Stimulated activated CD4-positive, alpha-beta T cell treated with anti-CD3 and anti-CD28 coated beads, TNF-alpha, amount 100 ng/mL, for 1 hour (primary cell): ENCODE measurements around the gene NSMCE3.

Source experiments
- DNase-seq, 3 donors: peaks; one replicate each; pipeline ENCODE4 v3.0.0-alpha.2; 2020; ENCODE audit warnings: low read depth in 3 of 3, low spot score in 1 of 3

The NSMCE3 gene

DNA sequence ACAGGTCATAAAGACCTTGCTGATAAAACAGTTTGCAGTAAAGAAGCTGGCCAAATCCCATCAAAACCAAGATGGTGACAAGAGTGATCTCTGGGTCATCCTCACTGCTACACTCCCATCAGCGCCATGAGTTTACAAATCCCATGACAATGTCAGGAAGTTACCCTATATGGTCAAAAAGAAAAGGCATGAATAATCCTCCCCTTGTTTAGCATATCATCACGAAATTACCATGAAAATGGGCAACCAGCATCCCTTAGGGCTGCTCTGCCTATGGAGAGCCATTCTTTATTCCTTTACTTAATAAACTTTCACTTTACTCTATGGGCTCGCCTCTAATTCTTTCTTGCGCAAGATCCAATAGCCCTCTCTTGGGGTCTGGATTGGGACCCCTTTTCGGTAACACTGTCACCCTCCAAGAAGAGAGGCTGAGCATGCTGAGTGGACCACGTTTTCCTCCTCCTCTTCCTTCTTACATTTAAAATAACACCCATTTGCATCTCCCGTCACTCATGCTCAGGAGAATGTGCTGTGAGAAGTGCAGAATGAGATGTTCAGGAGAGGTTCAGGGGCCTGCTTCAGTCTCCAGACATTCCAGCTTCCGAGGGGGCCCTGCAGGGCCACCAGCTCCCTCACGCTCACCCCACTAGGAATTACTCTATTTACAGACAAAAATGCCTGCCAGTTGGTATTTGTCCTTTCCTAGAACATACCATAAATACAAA, 47.3 kb downstream of the NSMCE3 start:
- no peak for DNase-seq

DNA sequence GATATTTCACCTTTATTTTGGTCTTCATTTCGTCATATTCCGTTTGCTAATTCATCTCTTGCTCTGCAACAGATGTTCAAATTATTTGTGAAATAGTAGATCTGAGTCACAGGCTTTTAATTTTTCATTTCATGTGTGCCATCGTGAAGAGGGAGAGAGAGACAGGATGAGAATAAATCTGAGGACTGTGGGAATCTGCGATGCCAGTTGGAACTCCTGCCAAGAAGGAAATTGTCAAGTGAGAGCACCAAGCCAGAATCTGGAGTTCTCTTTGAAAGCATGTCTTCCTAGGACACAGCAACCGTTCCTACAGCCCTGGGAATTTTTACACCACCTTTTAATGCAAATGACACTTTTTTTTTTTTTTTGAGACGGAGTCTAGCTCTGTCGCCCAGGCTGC, 48.8 kb downstream of the NSMCE3 start:
- DNase-seq, result no peak

- DNase-seq, result no peak
Observed at GRCh38 chr15:29216955-29217354, 52.7 kb downstream of the NSMCE3 start.
